CD4-positive, alpha-beta memory T cell (primary cell): ENCODE results near the gene SAMD11. TPM values are rescaled to one million over a fixed set of nuclear protein-coding genes. Genes with fewer than 3 reads are reported as not detected.

Source experiments
- CTCF ChIA-PET: fragments of 350-600 bp; sonication (Branson Sonifier 250); formaldehyde crosslinking; loops from one replicate; lab custom pipeline; 2021; ENCODE audit warnings: inconsistent platforms; ENCODE audit not compliant: partially characterized antibody; lab: Charles Lee
- POLR2A ChIA-PET: fragments of 350-600 bp; sonication (Branson Sonifier 250); formaldehyde crosslinking; loops from one replicate; lab custom pipeline; 2021; ENCODE audit not compliant: partially characterized antibody; lab: Charles Lee
- DNase-seq, 5 donors: peaks; one replicate each; pipeline versions ENCODE4 v3.0.0 to v3.0.0-alpha.2; 2020 to 2022; ENCODE audit warnings: mixed read lengths in 1 of 5
- H3K27ac ChIP-seq: one replicate; pipeline ENCODE4 v1.7.0; 2013; ENCODE audit warnings: low read depth, low read length
- H3K27me3 ChIP-seq: 2 replicates; pipeline ENCODE4 v1.7.0; 2013; ENCODE audit warnings: mild to moderate bottlenecking, low read length, moderate library complexity; ENCODE audit not compliant: insufficient read depth
- H3K36me3 ChIP-seq: 2 replicates; pipeline ENCODE4 v1.7.0; 2013; ENCODE audit warnings: mild to moderate bottlenecking, low read length, moderate library complexity; ENCODE audit not compliant: insufficient read depth
- H3K4me1 ChIP-seq: 2 replicates; pipeline ENCODE4 v1.7.0; 2013; ENCODE audit warnings: mild to moderate bottlenecking, low read length, moderate library complexity; ENCODE audit not compliant: insufficient read depth
- H3K4me3 ChIP-seq, 2 donors: one replicate each; pipeline ENCODE4 v1.7.0; 2013; ENCODE audit warnings: low read length in 2 of 2, mild to moderate bottlenecking in 1 of 2
- H3K9me3 ChIP-seq, 2 donors: one replicate each; pipeline ENCODE4 v1.7.0; 2013; ENCODE audit warnings: low read length in 2 of 2, control low read depth in 1 of 2; ENCODE audit not compliant: control insufficient read depth in 1 of 2
- H3K27ac Mint-ChIP-seq, 7 donors: one replicate each; pipeline ENCODE4 v1.8.0; 2020 to 2021; ENCODE audit warnings: mixed read lengths in 7 of 7, mild to moderate bottlenecking in 6 of 7, inconsistent platforms in 3 of 7, moderate library complexity in 3 of 7
- H3K27me3 Mint-ChIP-seq, 2 donors: one replicate each; pipeline ENCODE4 v1.8.0; 2020 to 2021; ENCODE audit warnings: mixed read lengths in 2 of 2
- H3K36me3 Mint-ChIP-seq, 2 donors: one replicate each; pipeline ENCODE4 v1.8.0; 2020 to 2021; ENCODE audit warnings: mixed read lengths in 2 of 2, inconsistent platforms in 1 of 2, mild to moderate bottlenecking in 1 of 2
- H3K4me1 Mint-ChIP-seq, 4 donors: one replicate each; pipeline ENCODE4 v1.8.0; 2020 to 2021; ENCODE audit warnings: mixed read lengths in 4 of 4, mild to moderate bottlenecking in 1 of 4
- H3K4me3 Mint-ChIP-seq, 8 donors: one replicate each; pipeline ENCODE4 v1.8.0; 2020 to 2021; ENCODE audit warnings: mixed read lengths in 8 of 8, mild to moderate bottlenecking in 7 of 8, moderate library complexity in 6 of 8, inconsistent platforms in 3 of 8
- H3K9me3 Mint-ChIP-seq, 8 donors: one replicate each; pipeline ENCODE4 v1.8.0; 2020 to 2021; ENCODE audit warnings: mixed read lengths in 8 of 8, mild to moderate bottlenecking in 5 of 8, inconsistent platforms in 3 of 8, moderate library complexity in 1 of 8
- intact Hi-C: fragments of 100-400 bp; cut with micrococcal nuclease; formaldehyde crosslinking; loops from one replicate; pipeline ENCODE4 v1.15.1; 2023
- polyA plus RNA-seq, 2 donors: library from polyadenylated mRNA; unstranded; fragments of 300-500 nt; fragmentation: Illumina TruSeq; gene quantifications; one replicate each; pipeline ENCODE4 v1.2.3, GENCODE V29; 2021
- total RNA-seq, 2 experiments: library from RNA; stranded (reverse); gene quantifications; one replicate each; pipeline ENCODE4 v1.2.3, GENCODE V29; 2021

Gene SAMD11
- total and polyA plus RNA-seq, 4 experiments from 2014 or later = 0.10 TPM; not detected in 3

DNA sequence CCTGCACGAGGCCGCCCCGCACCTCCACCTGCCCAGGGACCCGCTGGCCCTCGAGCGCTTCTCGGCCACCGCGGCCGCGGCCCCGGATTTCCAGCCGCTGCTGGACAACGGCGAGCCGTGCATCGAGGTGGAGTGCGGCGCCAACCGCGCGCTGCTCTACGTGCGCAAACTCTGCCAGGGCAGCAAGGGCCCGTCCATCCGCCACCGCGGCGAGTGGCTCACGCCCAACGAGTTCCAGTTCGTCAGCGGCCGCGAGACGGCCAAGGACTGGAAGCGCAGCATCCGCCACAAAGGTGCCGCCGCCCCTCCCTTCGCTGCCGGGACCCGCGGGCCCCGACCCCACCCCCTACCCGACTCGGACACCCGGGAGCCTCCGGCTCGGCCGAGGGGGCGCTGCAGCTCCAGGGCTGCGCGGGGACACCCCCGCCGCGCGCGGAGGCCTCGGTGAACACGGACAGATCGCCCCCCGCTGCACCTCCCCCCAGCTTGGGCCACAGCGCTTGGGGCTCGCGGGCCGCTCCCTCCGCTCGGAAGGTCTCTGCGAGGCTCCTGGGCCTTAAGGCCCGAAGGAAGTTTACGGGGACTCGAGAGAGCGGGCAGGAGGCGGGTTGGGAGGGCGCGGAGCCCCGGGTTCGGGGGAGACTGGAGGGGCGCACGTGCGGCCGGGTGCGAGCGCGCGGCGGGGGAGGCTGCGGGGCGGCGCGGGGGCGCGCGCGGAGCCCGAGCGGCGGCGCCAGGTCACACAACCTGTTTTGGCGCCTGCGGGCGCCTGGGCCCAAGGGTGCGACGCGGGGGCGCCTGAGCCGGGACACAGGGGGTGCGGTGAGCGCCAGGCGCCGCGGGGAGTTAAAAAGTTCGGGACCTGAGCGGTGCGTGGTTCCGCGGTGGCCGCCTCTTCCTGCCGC lies 1.2 kb downstream of the SAMD11 start:
- intact Hi-C loops = loop anchor here (5.0 kb wide), 1 partner anchor 32 kb away; the partner anchor contains the start of gene NOC2L
- Histone ChIP-seq H3K4me1 (peaks cover 32% of the 10 kb centered on the region), H3K27ac (no peak overlapping the region), H3K9me3 (no peaks in the 10 kb centered on the region), H3K27me3 (peaks cover 34% of the 10 kb centered on the region), H3K36me3 (no peaks in the 10 kb centered on the region), H3K4me3 (no peak overlapping the region)
- H3K4me3 Mint-ChIP-seq = peak overlapping the region in 6 of 8 donors; percentile 15 to 59 (median 46)
- peaks cover 22 to 36% of the 10 kb centered on the region in 2 donors for H3K27me3 Mint-ChIP-seq
- H3K4me1 Mint-ChIP-seq = peaks cover 11 to 29% (median 19%) of the 10 kb centered on the region in 4 donors
- H3K9me3 Mint-ChIP-seq = peaks cover 0 to 3% (median 0%) of the 10 kb centered on the region in 8 donors
- DNase-seq = peak in 1 of 5 donors; percentile 24
- H3K27ac Mint-ChIP-seq = no peak overlapping the region
- peaks cover 0 to 1% of the 10 kb centered on the region in 2 donors for H3K36me3 Mint-ChIP-seq
- ChIA-PET POLR2A (no interaction called here), CTCF (no interaction called here)

DNA sequence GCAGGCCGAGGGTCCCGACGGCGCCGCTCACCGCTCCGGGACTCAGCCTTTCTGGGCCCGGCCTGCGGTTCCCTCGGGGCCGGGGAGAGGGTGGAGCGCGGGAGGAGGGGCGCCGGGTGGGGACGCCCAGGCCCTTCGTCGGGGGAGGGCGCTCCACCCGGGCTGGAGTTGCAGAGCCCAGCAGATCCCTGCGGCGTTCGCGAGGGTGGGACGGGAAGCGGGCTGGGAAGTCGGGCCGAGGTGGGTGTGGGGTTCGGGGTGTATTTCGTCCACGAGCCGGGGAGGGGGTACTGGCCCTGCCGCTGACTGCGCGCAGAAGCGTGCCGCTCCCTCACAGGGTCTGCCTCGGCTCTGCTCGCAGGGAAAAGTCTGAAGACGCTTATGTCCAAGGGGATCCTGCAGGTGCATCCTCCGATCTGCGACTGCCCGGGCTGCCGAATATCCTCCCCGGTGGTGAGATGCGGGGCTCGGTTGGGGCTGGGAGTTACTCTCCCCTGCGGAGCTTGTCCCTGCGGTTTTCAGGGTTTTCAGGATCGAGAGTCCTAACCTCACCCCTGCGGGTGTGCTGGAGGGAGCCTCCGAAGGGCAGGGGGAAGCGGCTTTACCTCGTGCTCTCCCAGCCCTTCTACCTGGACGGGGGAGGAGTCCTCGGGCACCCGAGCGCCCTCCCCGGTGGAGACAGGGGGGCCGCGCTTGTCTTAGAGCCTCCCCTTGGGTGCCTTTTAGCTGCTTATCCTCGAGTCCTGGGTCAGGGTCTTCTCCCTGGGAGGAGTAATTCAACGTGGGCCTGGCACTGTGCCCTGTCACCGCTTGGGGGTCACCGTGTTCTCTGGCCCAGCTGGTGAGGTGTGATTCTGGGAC lies 2.1 kb downstream of the SAMD11 start:
- Histone ChIP-seq H3K9me3 (no peaks in the 10 kb centered on the region), H3K27me3 (peaks cover 28% of the 10 kb centered on the region), H3K27ac (no peak overlapping the region), H3K36me3 (no peaks in the 10 kb centered on the region), H3K4me3 (no peak overlapping the region), H3K4me1 (peaks cover 26% of the 10 kb centered on the region)
- peaks cover 22 to 31% of the 10 kb centered on the region in 2 donors for H3K27me3 Mint-ChIP-seq
- ChIA-PET POLR2A (no interaction called here), CTCF (no interaction called here)
- H3K9me3 Mint-ChIP-seq = peaks cover 0 to 3% (median 0%) of the 10 kb centered on the region in 8 donors
- H3K36me3 Mint-ChIP-seq = peaks cover 0 to 1% of the 10 kb centered on the region in 2 donors
- H3K4me3 Mint-ChIP-seq = peak overlapping the region; percentile 36 to 74 (median 63)
- peak overlapping the region in 1 of 7 donors; percentile 60 for H3K27ac Mint-ChIP-seq
- intact Hi-C loops = no loop called here
- H3K4me1 Mint-ChIP-seq = peaks cover 7 to 24% (median 14%) of the 10 kb centered on the region in 4 donors
- no peak for DNase-seq

DNA sequence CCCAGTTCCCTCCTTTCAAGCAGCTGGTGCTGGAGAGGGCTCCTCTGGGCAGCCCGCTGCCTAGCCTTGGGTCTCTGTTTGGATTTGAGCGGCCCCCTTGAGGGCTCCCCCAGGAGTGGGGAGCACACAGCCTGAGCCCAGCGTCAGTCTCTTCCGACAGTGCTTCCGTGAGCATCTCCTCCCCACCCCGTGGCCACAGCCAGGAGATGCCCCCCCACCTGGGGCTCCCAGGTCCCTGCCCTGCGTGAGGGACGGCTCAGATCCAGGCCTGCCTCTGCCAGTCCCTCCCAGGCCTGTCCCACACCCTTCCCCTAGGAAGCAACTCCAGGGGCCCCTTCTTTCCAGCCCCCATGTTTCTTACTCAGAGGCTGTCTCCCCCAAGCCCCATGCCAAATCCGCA lies 3.5 kb downstream of the SAMD11 start:
- H3K4me1 ChIP-seq = peaks cover 19% of the 10 kb centered on the region
- H3K4me1 Mint-ChIP-seq = peaks cover 5 to 15% (median 8%) of the 10 kb centered on the region in 4 donors
- H3K27ac Mint-ChIP-seq = no peak overlapping the region
- H3K27me3 Mint-ChIP-seq = peaks cover 18 to 26% of the 10 kb centered on the region in 2 donors
- H3K9me3 ChIP-seq = no peaks in the 10 kb centered on the region
- H3K36me3 ChIP-seq = no peaks in the 10 kb centered on the region
- H3K9me3 Mint-ChIP-seq = no peaks in the 10 kb centered on the region
- H3K4me3 ChIP-seq = no peak overlapping the region
- H3K4me3 Mint-ChIP-seq = no peak overlapping the region
- intact Hi-C loops = no loop called here
- no peak overlapping the region for H3K27ac ChIP-seq
- ChIA-PET CTCF (no interaction called here), POLR2A (no interaction called here)
- DNase-seq = no peak
- peaks cover 0 to 1% of the 10 kb centered on the region in 2 donors for H3K36me3 Mint-ChIP-seq
- H3K27me3 ChIP-seq = peaks cover 18% of the 10 kb centered on the region

DNA sequence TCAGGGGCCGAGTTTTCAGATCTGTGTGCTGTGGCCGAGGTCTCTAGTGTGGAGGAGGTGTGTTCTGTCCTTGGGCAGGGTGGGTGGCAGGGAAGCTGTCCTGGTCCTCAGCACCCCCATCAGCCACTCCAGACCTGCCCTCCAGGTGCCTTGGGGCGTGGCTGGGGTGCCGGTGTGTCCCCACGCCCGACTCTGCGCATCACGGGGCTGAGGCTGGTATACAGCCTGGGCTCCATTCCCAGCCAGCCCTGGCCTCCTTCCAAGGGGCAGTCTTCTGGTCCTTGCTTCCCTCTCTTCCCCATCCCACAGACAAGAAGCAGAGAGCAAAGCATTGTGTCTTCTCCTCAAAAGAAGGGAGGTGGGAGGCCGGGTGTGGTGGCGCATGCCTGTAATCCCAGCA lies 4.0 kb downstream of the SAMD11 start:
- peak overlapping the region in 1 of 8 donors; percentile 20 for H3K4me3 Mint-ChIP-seq
- H3K27ac Mint-ChIP-seq = no peak overlapping the region
- H3K27me3 Mint-ChIP-seq = peaks cover 17 to 24% of the 10 kb centered on the region in 2 donors
- POLR2A ChIA-PET = no interaction called here
- no peak for DNase-seq
- peaks cover 15% of the 10 kb centered on the region for H3K4me1 ChIP-seq
- H3K9me3 Mint-ChIP-seq = no peaks in the 10 kb centered on the region
- H3K27ac ChIP-seq = no peak overlapping the region
- H3K36me3 Mint-ChIP-seq = peaks cover 0 to 1% of the 10 kb centered on the region in 2 donors
- intact Hi-C loops = no loop called here
- H3K4me1 Mint-ChIP-seq = peaks cover 5 to 12% (median 8%) of the 10 kb centered on the region in 4 donors
- no peak overlapping the region for H3K4me3 ChIP-seq
- H3K9me3 ChIP-seq = no peaks in the 10 kb centered on the region
- peaks cover 15% of the 10 kb centered on the region for H3K27me3 ChIP-seq
- CTCF ChIA-PET = no interaction called here
- no peaks in the 10 kb centered on the region for H3K36me3 ChIP-seq

DNA sequence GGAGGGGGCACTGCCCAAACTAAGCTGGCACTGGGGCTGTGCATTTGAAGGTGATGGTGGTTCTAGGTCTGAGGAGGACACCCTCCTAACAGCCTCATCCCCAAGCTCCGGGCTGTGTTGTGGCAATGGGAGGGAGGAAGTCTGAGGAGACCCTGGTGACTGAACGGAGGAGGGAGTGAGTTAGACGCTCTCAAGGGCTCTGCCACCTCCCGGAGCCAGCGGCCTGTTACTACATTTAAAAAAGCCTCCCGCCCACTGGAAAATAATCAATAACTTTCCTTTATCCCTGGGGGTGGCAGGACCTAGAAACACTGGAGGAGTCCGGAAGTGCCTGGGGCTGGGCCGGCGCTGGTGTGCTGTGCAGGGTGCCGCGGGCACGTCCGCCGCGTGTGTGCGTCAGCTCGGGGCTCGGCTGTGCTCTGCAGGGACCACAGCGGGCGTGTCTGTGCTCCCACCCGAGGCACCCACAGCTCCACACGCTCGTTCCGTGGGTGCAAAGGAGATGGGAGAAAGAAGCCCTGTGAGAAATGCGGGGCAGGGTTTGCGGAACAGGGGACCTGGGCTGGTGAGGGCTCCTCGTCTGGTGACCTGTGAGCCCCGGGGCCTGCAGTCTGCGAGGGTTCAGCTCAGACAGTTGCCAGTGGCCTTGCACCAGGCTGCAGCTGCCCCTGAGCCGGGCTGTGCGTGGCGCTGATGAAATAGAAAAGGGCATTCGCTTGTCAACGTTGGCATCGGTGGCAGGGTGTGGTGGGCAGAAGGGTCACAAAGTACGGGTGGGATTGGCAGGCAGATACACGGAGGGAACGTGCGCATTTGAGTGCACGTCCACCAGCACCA lies 5.3 kb downstream of the SAMD11 start:
- intact Hi-C loops = no loop called here
- POLR2A ChIA-PET = no interaction called here
- Histone ChIP-seq H3K27me3 (peaks cover 10% of the 10 kb centered on the region), H3K9me3 (no peaks in the 10 kb centered on the region), H3K27ac (no peak overlapping the region), H3K4me3 (no peak overlapping the region), H3K4me1 (peaks cover 7% of the 10 kb centered on the region), H3K36me3 (no peaks in the 10 kb centered on the region)
- Mint-ChIP-seq H3K4me1 (peaks cover 0 to 5% (median 2%) of the 10 kb centered on the region in 4 donors), H3K36me3 (no peaks in the 10 kb centered on the region), H3K27ac (no peak overlapping the region), H3K9me3 (no peaks in the 10 kb centered on the region), H3K27me3 (peaks cover 10 to 19% of the 10 kb centered on the region in 2 donors), H3K4me3 (no peak overlapping the region)
- DNase-seq = no peak
- CTCF ChIA-PET = no interaction called here

DNA sequence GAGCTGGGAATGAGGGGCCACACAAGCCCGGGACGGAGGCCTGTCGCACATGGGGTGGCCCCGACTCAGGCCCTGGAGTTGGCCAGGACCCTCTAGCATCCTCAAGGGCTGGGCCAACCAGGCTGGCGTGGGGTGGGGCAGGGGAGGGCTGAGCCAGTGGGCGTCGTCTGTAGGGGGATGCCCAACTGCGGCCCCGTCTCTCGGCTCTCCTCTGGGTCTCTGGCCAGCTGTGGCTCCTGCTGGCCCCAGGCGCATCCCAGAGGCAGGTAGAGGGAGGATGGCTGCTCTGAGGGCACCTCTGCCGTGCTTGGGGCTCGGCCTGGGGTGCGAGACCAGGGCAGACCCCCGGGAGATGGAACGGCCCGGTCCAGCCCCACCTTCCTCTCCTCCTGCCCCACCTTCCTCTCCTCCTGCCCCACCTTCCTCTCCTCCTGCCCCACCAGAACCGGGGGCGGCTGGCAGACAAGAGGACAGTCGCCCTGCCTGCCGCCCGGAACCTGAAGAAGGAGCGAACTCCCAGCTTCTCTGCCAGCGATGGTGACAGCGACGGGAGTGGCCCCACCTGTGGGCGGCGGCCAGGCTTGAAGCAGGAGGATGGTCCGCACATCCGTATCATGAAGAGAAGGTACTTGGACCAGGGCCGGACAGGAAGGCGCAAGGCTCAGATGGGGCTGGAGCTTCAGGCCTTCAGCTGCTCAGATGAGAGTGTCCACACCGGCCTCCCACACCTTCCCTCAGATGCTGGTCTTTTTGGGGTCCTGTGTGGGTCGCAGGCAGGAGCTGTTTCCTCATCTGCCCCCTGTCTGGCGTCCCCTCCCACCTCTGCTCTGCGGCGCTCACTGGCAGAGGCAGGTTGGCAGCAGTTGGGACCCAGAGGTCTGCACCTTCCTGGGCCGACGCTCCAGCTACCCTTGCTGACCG lies 6.2 kb downstream of the SAMD11 start:
- H3K4me3 Mint-ChIP-seq = no peak overlapping the region
- Histone ChIP-seq H3K27ac (no peak overlapping the region), H3K27me3 (peaks cover 10% of the 10 kb centered on the region), H3K4me1 (peaks cover 7% of the 10 kb centered on the region), H3K36me3 (no peaks in the 10 kb centered on the region), H3K4me3 (no peak overlapping the region), H3K9me3 (no peaks in the 10 kb centered on the region)
- DNase-seq = no peak
- peaks cover 2 to 5% (median 3%) of the 10 kb centered on the region in 4 donors for H3K4me1 Mint-ChIP-seq
- ChIA-PET POLR2A (no interaction called here), CTCF (no interaction called here)
- H3K27ac Mint-ChIP-seq = no peak overlapping the region
- H3K27me3 Mint-ChIP-seq = peaks cover 10 to 21% of the 10 kb centered on the region in 2 donors
- no peaks in the 10 kb centered on the region for H3K9me3 Mint-ChIP-seq
- no peaks in the 10 kb centered on the region for H3K36me3 Mint-ChIP-seq
- intact Hi-C loops = no loop called here
